Astrocyte of the spinal cord (primary cell): Measurements from ENCODE around the gene SNW1.

Experiments
- DNase-seq: peaks from one replicate; pipeline ENCODE4 v3.0.0; 2011; ENCODE audit warnings: low read depth, low spot score
- H3K4me3 ChIP-seq: 2 replicates; pipeline ENCODE4 v1.5.1; 2011; ENCODE audit warnings: low read depth, mild to moderate bottlenecking, low read length, moderate library complexity
- CTCF ChIP-seq: IDR thresholded peaks from 2 replicates; pipeline ENCODE4 v1.5.1; 2012; ENCODE audit warnings: low read depth, mild to moderate bottlenecking, low read length, inconsistent platforms
- in situ Hi-C: cut with HindIII; loops from 2 replicates; pipeline ENCODE4 v1.10.0; 2017; ENCODE audit warnings: low sequenced_read_pairs

The SNW1 gene

GRCh38 chr14:77673193-77673592, 87.8 kb downstream of the SNW1 start:
- in situ Hi-C loops = no loop called here
- H3K4me3 ChIP-seq = no peak overlapping the region
- no peak for DNase-seq
- no peak for TF ChIP-seq CTCF
